Psoas muscle (tissue), 8 donors: ENCODE measurements around the gene GNB2. TPM values are rescaled to one million over a fixed set of nuclear protein-coding genes. Genes with fewer than 3 reads are reported as not detected.

Source experiments
- ATAC-seq, 4 donors: fragments of 200-7000 bp; cut with Tn5 transposase; one replicate each; pipeline ENCODE4 v1.9.1; 2020; ENCODE audit warnings: moderate library complexity in 3 of 4, mild to moderate bottlenecking in 2 of 4
- DNase-seq, 2 donors: peaks; one replicate each; pipeline ENCODE4 v3.0.0-alpha.2; 2020
- H3K27ac ChIP-seq: fragments of 200-600 bp; one replicate; pipeline ENCODE4 v1.8.0; 2022
- H3K27me3 ChIP-seq, 3 donors: fragments of 200-600 bp in 1 of 3; one replicate each; pipeline versions ENCODE4 v1.6.1 to v1.8.0; 2013 to 2022; ENCODE audit warnings: low read length in 2 of 3, mild to moderate bottlenecking in 2 of 3, moderate library complexity in 1 of 3; ENCODE audit not compliant: insufficient read depth in 3 of 3
- H3K36me3 ChIP-seq, 2 donors: fragments of 200-600 bp in 1 of 2; one replicate each; pipeline versions ENCODE4 v1.6.1 to v1.8.0; 2013 to 2022; ENCODE audit warnings: low read depth in 1 of 2, mild to moderate bottlenecking in 1 of 2, moderate library complexity in 1 of 2; ENCODE audit not compliant: insufficient read depth in 1 of 2
- H3K4me1 ChIP-seq: fragments of 200-600 bp; one replicate; pipeline ENCODE4 v1.8.0; 2022
- H3K4me3 ChIP-seq: fragments of 200-600 bp; one replicate; pipeline ENCODE4 v1.8.0; 2022; ENCODE audit warnings: mild to moderate bottlenecking
- H3K9me3 ChIP-seq: fragments of 200-600 bp; one replicate; pipeline ENCODE4 v1.8.0; 2022
- CTCF ChIP-seq: fragments of 200-600 bp; IDR thresholded peaks from one replicate; pipeline ENCODE4 v1.8.0; 2022; ENCODE audit warnings: antibody characterized with exemption
- WGBS, 3 donors: extraction: QIAGEN DNeasy Blood & Tissue Kit; methylation state at CpG; one replicate each; pipeline versions ENCODE4 v1.1.6 to v1.1.7; 2013; 5-methylcytosine and 5-hydroxymethylcytosine counted together
- intact Hi-C, 2 donors: fragments of 100-400 bp; cut with DNase I; formaldehyde crosslinking; loops; one replicate each; pipeline versions ENCODE4 v1.11.0 to v1.14.2; 2022
- polyA plus RNA-seq, 3 donors: library from polyadenylated mRNA; stranded (reverse); fragments of 200-250 nt; gene quantifications; one replicate each; pipeline ENCODE4 v1.2.3, GENCODE V29; 2013
- total RNA-seq, 4 donors: library from RNA; stranded (reverse); fragmentation: NEBNext Ultra II Directional in 2 of 4; extraction: Animal tissue kit (Norgen Biotek cat#: 25700) in 2 of 4; gene quantifications; one replicate each; pipeline versions ENCODE4 v1.2.1 to v1.2.4, GENCODE V29; 2021 to 2023
- donor health status: healthy with polysubstance abuse.
- donor health status: DM: no; HTN: no; CAD: no; lungs with moderate emphysema.
- donor health status: Bipolar disorder and iron deficiency.
- donor health status: healthy.
- donor health status: DM: yes; HTN: yes; CAD: no.
- donor health status: DM: no; HTN: no; CAD: no.
- donor health status: DM: no; HTN: no; CAD: no.
- donor health status: DM: yes; HTN: yes; CAD: no.

GNB2 gene
- total and polyA plus RNA-seq, 7 donors = 87.1 to 148 (median 117) TPM

DNA sequence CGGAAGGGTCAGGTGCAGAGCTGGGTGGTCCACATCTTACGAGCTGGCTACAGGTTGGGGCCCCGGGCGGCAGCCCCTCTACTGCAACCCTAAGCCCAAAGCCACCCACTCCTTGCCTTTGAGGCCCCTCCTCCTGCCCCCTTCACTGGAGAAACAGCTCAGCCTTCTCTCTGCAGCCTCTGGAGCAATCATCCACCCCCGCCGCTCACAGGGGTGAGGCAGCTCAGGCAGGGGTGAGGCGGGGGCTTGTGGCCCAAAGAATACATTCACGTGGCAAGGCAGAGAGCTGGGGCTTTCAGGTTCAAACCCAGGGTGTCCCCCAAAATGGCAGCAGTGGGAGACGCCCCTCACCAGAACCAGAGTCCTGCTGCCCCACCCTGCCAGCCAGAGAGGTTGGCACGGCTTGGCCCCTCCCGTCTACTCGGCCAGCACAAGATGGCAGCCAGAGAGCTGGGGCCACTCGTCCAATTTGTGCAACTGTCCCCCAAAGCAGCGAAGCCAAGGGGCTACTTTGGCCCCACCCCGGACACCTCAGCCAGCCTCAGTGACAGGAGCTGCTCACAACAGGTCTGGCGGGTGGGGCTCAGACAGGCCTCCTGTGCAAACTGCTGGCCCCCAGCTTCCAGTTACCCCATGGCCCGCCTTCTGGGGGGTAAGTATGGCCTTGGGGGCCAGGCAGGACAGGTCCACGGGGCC is 7.2 kb downstream of the GNB2 start:
- no peaks in the 10 kb centered on the region for H3K4me1 ChIP-seq
- H3K27ac ChIP-seq = peak overlapping the region; percentile 30
- TF ChIP-seq CTCF = no peak
- intact Hi-C loops = no loop called here
- H3K4me3 ChIP-seq = no peak overlapping the region
- 73 to 92% (median 76%) methylated on average over 18 of the region's 18 CpGs for WGBS, 3 donors
- ATAC-seq = peak in 2 of 4 donors; percentile 7 to 8
- H3K9me3 ChIP-seq = no peaks in the 10 kb centered on the region
- peak in 1 of 2 donors; percentile 62 for DNase-seq
- no peaks in the 10 kb centered on the region for H3K27me3 ChIP-seq
- peaks cover 3 to 93% of the 10 kb centered on the region in 2 donors for H3K36me3 ChIP-seq

- Histone ChIP-seq H3K27ac (no peak overlapping the region), H3K36me3 (peaks cover 3 to 98% of the 10 kb centered on the region in 2 donors), H3K4me1 (no peaks in the 10 kb centered on the region), H3K27me3 (no peaks in the 10 kb centered on the region), H3K4me3 (no peak overlapping the region), H3K9me3 (no peaks in the 10 kb centered on the region)
- no peak for ATAC-seq
- no peak for TF ChIP-seq CTCF
- intact Hi-C loops = no loop called here
- 68 to 69% (median 68%) methylated on average over 27 to 29 of the region's 29 CpGs for WGBS, 3 donors
- DNase-seq = no peak
These were observed 8.1 kb downstream of the GNB2 start for GRCh38 chr7:100681491-100682227.

DNA sequence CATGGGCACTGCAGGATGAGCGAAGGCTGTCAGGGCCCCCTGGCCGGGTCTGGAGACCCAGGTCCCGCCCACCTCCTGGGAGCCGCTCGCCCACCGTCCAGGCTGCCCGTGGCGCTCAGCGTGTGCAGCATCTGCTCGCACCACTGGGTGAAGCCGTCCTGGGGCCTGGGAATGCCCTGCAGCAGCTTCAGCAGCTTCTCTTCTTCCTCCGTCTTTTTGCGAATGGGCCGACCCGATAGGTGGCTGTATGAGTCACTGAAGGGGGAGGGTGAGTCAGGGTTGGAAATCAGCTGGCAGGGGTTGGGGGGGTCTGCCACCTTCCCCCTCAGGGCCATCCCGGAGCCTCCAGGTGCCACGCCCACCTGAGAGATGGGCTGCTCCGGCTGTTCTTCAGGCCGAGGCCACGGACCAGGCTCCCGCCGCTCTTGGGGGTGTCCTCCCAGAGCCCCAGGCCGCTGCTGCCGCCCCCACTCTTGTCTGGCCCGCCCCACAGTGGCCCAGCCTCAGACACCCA is 8.7 kb downstream of the GNB2 start:
- Histone ChIP-seq H3K27ac (no peak overlapping the region), H3K9me3 (no peaks in the 10 kb centered on the region), H3K4me1 (no peaks in the 10 kb centered on the region), H3K36me3 (peaks cover 3 to 98% of the 10 kb centered on the region in 2 donors), H3K4me3 (no peak overlapping the region), H3K27me3 (no peaks in the 10 kb centered on the region)
- DNase-seq (peak in 1 of 2 donors; percentile 58), ATAC-seq (peak in 1 of 4 donors; percentile 2)
- WGBS, 3 donors = 78 to 83% (median 80%) methylated on average over 22 to 25 of the region's 25 CpGs
- TF ChIP-seq CTCF = no peak
- intact Hi-C loops = no loop called here

DNA sequence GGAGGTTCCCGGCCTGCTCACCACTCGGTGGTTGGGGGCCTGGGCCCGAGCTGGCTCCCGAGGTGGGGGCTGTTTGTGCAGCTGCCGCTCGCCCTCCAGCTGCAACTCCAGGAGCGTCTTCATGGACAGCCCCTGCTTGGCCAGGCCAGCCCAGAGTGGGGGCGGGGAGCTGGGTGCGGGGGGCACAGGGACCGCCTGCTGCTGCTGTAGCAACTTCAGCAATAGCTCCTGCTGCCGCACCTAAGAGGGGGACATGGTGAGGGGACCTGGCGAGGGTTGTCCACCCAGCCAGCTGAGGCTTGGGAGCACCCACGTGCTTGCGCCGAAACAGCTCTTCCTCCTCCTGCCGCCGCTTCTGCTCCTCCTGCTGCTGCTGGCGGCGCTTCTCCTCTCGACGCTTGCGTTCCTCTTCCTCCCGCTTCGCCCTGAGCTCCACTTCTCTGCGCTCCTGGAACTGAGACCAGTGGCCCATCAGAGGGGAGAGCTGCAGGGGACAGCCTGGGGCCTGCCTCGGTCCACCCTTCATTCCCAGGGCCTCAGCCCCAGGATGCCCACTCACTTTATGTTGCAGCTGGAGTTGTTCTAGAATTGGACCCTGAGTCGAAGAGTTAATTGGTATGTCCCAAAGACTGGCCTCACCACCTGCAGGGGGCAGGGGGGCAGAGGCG is 9.6 kb downstream of the GNB2 start:
- peaks cover 3 to 98% of the 10 kb centered on the region in 2 donors for H3K36me3 ChIP-seq
- DNase-seq (peak in 1 of 2 donors; percentile 56), ATAC-seq (no peak)
- H3K27me3 ChIP-seq = no peaks in the 10 kb centered on the region
- TF ChIP-seq CTCF = no peak
- H3K4me3 ChIP-seq = no peak overlapping the region
- H3K27ac ChIP-seq = no peak overlapping the region
- 82 to 85% (median 83%) methylated on average over 27 to 28 of the region's 28 CpGs for WGBS, 3 donors
- no peaks in the 10 kb centered on the region for H3K4me1 ChIP-seq
- intact Hi-C loops = no loop called here
- H3K9me3 ChIP-seq = no peaks in the 10 kb centered on the region
